Bone marrow (tissue), 2 donors: ENCODE results near the gene OR11A1.
"Not testable (repeated sequence)": the region's sequence is repeated elsewhere in the genome, so short reads cannot be mapped to it uniquely, and the experiment has no call there.

Experiments used
- DNase-seq, 2 donors: peaks; one replicate each; lab custom pipeline; 2025; lab: John Stamatoyannopoulos, UW

Gene OR11A1

GRCh38 chr6:29478740-29479139 lies 21.9 kb upstream of the OR11A1 start:
- DNase-seq = no peak

GRCh38 chr6:29477923-29478450 lies 21.1 kb upstream of the OR11A1 start:
- DNase-seq = no peak

DNA sequence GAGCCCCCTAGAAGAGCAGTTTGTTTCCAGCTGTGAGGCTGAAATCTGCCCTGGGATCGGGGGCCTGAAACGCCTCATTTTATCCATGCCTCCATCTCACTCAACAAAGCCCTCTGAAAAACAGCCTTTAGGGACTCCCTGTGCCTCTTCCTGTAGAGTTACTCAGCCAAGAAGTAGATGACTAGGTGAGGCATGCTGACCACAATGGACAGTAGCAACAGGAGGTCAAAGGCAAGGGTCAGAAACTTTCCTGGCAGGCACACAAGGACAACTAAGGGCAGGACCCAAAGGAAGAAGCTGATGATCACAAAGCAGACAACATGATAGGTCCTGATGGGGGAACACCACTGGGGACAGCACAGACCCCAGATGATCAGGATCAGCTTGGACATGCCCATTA lies 18.1 kb upstream of the OR11A1 start:
- no peak for DNase-seq

DNA sequence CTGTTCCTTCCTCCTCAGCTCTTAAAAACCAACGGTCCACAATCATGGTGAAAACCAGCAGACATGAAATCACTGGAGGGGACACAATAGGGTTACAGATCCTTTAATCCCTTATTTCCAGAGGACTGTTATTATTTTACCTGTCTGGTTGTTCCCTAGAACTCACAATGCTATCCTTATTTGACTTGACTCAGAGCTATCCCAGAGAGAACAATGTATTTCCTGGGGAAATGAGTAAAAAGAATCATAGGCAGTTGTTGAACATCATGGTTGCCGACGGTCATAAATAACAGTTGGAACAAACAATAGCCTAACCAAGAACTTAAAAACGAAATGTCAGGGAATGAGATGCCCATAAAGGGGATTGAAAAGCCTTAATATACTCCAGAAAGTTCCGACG lies 9.4 kb upstream of the OR11A1 start:
- DNase-seq = no peak

- DNase-seq = no peak
Observed at GRCh38 chr6:29465801-29466200, 8.9 kb upstream of the OR11A1 start.

GRCh38 chr6:29465279-29465678 lies 8.4 kb upstream of the OR11A1 start:
- no peak for DNase-seq

GRCh38 chr6:29462022-29462421 lies 5.2 kb upstream of the OR11A1 start:
- DNase-seq = no peak

DNA sequence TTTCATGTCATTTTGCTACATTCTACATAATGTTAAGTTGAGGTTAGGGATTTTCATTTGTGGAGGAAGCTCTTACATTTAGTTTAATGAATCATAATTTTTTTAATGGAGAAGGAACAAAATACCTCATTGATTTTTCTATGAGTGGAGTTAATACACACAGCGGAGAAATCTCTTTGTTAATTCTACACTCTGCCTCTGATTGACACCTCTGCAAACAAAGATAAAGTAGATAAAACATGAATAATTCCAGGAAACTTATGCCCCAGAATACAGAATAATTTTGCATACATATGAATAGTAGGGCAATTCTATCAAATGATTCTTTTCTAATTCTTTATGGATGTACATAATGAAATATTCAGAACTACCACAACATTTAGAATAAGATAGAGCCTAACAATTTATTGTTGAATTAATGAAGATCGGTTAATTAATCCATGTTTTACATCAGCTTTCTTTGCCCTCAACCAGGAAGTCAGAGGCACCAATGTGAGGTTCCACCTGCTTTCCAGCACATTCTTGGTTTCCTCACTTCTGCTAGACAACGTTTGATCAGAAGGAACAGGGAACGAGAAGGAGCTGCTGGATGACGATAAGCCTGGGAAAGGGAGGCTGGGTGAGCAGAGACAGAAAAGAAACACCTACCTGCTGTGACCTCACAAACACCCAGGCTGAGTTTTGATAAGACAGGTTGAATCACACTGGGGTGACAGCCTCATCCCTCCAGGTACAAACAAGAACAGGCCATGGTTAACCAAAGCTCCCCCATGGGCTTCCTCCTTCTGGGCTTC lies 4.3 kb upstream of the OR11A1 start:
- DNase-seq = no peak

- no peak for DNase-seq
Observed at GRCh38 chr6:29451471-29452193, 5.2 kb downstream of the OR11A1 start.

DNA sequence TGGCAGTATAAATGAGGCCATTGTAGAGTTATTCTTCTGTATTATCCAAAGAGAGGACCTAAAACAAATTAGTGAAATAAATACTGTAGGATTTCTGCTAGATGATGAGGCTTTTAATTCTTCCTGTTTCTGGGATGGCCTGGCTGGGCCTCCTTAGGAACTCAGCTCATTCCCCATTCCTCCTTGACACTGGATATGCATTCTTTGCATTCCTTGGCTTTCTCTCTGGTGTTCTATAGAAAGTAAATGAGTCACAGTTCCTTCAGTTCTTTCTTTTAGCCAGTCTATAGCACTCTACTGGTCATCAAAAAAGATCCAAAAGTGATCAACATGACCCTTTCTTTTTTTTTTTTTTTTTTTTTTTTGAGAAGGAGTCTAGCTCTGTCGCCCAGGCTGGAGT lies 9.2 kb downstream of the OR11A1 start:
- DNase-seq = no peak

DNA sequence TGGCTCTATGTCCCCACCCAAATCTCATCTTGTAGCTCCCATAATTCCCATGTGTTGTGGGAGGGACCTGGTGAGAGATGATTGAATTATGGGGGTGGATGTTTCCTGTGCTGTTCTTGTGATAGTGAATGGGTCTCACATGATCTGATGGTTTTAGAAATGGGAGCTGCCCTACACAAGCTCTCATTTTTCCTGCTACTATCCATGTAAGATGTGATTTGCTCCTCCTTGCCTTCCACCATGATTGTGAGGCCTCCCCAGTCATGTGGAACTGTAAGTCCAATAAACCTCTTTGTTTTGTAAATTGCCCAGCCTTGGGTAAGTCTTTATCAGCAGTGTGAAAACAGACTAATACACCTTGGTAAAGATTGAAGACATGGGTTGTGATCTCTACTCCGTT lies 12.8 kb downstream of the OR11A1 start:
- not testable (repeated sequence) for DNase-seq

DNA sequence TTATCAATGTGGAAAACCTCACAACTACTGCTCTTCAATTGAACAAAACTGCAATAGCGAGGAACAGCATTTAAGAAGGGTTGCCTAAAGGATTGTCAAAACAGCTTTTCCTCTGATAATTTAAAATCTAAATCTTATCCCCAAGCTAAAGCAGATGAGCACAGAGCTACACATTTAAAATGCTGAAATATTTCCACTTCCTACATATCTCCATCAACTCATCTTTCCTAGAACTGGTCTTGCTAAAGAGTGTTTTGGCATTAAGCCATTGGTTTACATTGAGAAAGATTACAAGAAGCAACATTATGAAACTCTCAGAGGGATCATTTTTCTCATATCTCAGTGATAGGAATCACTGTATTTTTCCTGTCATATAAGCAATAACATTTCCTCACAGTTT lies 14.2 kb downstream of the OR11A1 start:
- no peak for DNase-seq

GRCh38 chr6:29439006-29439405 lies 17.9 kb downstream of the OR11A1 start, which contains the start of gene OR10C1:
Gene OR10C1 (plus strand): TSS chr6:29439306. CDS start chr6:29440016, 710 bp downstream.
- no peak for DNase-seq

GRCh38 chr6:29436730-29437129 lies 20.1 kb downstream of the OR11A1 start:
- DNase-seq = not testable (repeated sequence)

DNA sequence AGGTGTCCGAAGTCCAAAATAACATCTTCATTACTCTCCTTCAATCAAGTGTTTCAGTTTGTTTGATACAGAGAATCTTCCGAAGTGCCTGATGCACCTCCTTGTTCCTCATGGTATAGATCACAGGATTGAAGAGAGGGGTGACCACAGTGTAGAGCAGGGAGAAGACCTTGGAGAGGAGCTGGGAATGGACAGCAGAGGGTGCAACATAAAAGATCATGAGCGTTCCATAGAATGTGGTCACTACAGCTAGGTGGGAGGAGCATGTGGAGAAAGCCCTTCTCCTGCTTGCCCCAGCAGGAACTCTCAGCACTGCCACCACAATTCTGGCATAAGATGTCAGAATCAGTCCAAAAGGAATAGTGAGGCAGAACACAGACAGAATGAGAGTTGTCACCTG lies 30.2 kb downstream of the OR11A1 start:
- no peak for DNase-seq

DNA sequence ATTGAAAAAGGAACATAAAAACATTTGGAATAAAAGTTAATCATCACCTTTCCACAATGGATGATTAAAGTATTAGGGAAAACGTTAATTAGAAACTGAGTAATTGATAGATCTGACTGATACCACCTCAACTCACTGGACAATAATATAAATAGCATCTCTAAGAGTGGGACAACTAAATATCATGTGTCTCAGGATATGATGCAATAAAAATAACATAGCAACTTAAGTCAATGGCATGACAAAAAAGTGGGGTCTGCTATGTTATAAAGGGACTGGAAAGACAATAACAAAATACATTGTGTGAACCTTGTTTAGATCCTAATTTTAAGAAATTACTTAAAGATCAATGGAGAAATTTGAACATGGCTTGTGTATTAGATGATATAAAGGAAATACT lies 31.8 kb downstream of the OR11A1 start:
- DNase-seq = no peak

DNA sequence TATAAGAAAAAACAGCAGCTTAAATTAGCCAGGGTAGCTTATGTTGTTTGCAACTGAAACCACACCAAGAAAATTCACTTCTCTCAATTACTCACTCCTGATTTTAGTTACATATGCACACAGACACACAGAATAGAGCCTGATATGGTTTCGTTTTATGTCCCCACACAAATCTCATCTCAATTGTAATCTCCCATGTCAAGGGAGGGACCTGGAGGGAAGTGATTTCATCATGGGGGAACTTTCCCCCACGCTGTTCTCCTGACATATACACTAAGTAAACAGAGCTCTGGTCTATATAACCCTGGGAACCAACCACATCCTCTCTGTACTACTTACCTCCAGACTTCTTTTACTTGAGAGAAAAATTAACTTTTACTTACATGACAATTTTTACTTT lies 32.3 kb downstream of the OR11A1 start:
- no peak for DNase-seq

DNA sequence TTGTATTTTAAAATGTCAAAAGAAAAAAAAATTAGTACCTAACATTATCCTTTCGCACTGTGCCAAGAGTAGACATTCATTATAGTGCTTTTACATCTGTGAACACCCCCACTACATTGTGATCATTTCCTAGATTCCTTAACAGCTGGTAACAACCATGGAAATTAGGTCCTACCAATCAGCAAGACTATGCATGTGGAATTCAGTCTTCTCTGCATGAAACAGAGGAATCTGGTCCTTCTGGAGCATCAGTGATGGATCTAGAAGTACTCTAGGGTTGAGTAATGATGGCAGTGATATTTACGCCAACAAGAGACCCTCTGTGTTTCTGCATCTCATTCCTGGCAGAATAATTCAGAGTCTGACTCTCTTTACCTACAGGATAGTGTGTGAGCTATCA lies 32.7 kb downstream of the OR11A1 start:
- no peak for DNase-seq

- DNase-seq = no peak
Observed at GRCh38 chr6:29419516-29419915, 37.4 kb downstream of the OR11A1 start.

GRCh38 chr6:29414588-29414987 lies 42.3 kb downstream of the OR11A1 start, which contains the start of gene OR12D1:
Gene OR12D1 (plus strand): TSS chr6:29414928.
- DNase-seq = no peak

DNA sequence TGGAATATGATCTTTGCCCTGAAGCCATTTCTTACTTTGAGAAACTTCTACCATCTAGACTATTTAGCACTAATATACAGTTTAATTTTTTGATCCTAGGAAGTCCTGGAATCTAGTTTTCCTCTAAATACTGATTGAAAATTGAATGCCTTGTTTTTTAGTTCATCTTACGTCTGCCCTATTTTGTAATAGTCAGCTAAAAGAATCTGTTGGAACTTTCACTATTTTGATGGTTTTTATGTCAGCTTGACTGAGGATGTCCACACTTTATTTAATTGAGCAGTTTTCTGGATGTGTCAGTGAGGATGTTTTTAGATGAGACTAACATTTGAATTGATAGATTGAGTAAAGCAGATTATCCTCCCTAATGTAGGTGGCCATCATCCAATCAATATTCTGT lies 53.1 kb downstream of the OR11A1 start:
- no peak for DNase-seq

- DNase-seq = no peak
Observed at GRCh38 chr6:29399525-29399924, 57.3 kb downstream of the OR11A1 start.

DNA sequence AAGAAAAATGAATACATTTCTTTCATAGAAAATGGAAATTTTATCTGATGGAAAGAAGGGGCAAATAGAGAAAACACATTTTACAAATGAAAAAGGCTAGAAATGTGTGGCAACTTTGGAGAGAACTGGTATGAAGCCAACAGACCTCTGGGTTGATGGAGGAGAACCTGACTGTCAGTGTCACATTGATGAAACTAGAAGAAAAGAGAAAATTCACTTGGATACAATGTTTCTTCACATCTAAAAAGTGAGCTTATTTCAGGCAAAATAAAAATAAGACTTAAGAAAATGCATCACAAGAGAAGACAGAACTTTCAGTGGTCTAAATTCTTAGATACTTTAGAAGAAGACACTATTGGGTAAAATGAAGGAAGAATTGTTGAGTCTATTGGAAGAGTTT lies 61.5 kb downstream of the OR11A1 start, which contains the start of gene OR12D2:
Gene OR12D2, plus strand, starts transcription at position 301 of the 400 bp plus-strand sequence. CDS start 1,069 bp downstream, outside the sequence.
- no peak for DNase-seq
